H9 (cell line): Measurements from ENCODE around the gene AURKA. TPM values are rescaled to one million over a fixed set of nuclear protein-coding genes. Genes with fewer than 3 reads are reported as not detected.

ENCODE experiments used
- DNase-seq: peaks from one replicate; pipeline ENCODE4 v3.0.0-alpha.2; 2017
- H2AFZ ChIP-seq: one replicate; pipeline ENCODE4 v1.6.1; 2013; ENCODE audit warnings: mild to moderate bottlenecking, low read length, control low read depth, moderate library complexity
- H2AK5ac ChIP-seq: 2 replicates; pipeline ENCODE4 v1.6.1; 2013; ENCODE audit warnings: low read length, control low read depth, mixed read lengths; ENCODE audit not compliant: insufficient read length
- H2BK120ac ChIP-seq: one replicate; pipeline ENCODE4 v1.6.1; 2013; ENCODE audit warnings: low read depth, mild to moderate bottlenecking, low read length, control low read depth, inconsistent platforms; ENCODE audit not compliant: poor library complexity, severe bottlenecking
- H2BK12ac ChIP-seq: 2 replicates; pipeline ENCODE4 v1.6.1; 2013; ENCODE audit warnings: low read length, control low read depth, mixed read lengths, low read depth; ENCODE audit not compliant: insufficient read length
- H2BK15ac ChIP-seq: 2 replicates; pipeline ENCODE4 v1.6.1; 2013; ENCODE audit warnings: low read depth, low read length, control low read depth
- H2BK20ac ChIP-seq: one replicate; pipeline ENCODE4 v1.6.1; 2013; ENCODE audit warnings: low read depth, mild to moderate bottlenecking, low read length, control low read depth, inconsistent platforms; ENCODE audit not compliant: poor library complexity, severe bottlenecking
- H2BK5ac ChIP-seq: 2 replicates; pipeline ENCODE4 v1.6.1; 2013; ENCODE audit warnings: low read length, control low read depth, mixed read lengths; ENCODE audit not compliant: insufficient read length
- H3K14ac ChIP-seq: 2 replicates; pipeline ENCODE4 v1.6.1; 2013; ENCODE audit warnings: low read length, control low read depth; ENCODE audit not compliant: insufficient read depth
- H3K18ac ChIP-seq: 2 replicates; pipeline ENCODE4 v1.6.1; 2013; ENCODE audit warnings: low read depth, mild to moderate bottlenecking, mixed read lengths, low read length, control low read depth; ENCODE audit not compliant: insufficient read length
- H3K23ac ChIP-seq: 2 replicates; pipeline ENCODE4 v1.6.1; 2013; ENCODE audit warnings: low read length, control low read depth, mixed read lengths, low read depth; ENCODE audit not compliant: insufficient read length
- H3K23me2 ChIP-seq: 2 replicates; pipeline ENCODE4 v1.6.1; 2013; ENCODE audit warnings: low read depth, mild to moderate bottlenecking, mixed read lengths, low read length, control low read depth; ENCODE audit not compliant: insufficient read length, poor library complexity, severe bottlenecking
- H3K27ac ChIP-seq: 2 replicates; pipeline ENCODE4 v1.5.1; 2013; ENCODE audit warnings: low read length, control low read depth, mixed read lengths, low read depth; ENCODE audit not compliant: insufficient read length
- H3K27me3 ChIP-seq: 2 replicates; pipeline ENCODE4 v1.6.1; 2013; ENCODE audit warnings: low read length, control low read depth, inconsistent platforms; ENCODE audit not compliant: insufficient read depth
- H3K4ac ChIP-seq: 2 replicates; pipeline ENCODE4 v1.6.1; 2013; ENCODE audit warnings: low read depth, mild to moderate bottlenecking, control low read depth, inconsistent platforms, low read length, moderate library complexity
- H3K4me1 ChIP-seq: 2 replicates; pipeline ENCODE4 v1.6.1; 2013; ENCODE audit warnings: low read length, control low read depth, inconsistent platforms; ENCODE audit not compliant: insufficient read depth
- H3K4me2 ChIP-seq: 2 replicates; pipeline ENCODE4 v1.6.1; 2013; ENCODE audit warnings: low read length, control low read depth, mixed read lengths; ENCODE audit not compliant: insufficient read length, insufficient read depth
- H3K56ac ChIP-seq: 2 replicates; pipeline ENCODE4 v1.6.1; 2013; ENCODE audit warnings: low read depth, mild to moderate bottlenecking, mixed read lengths, low read length, control low read depth; ENCODE audit not compliant: insufficient read length
- H3K79me1 ChIP-seq: 2 replicates; pipeline ENCODE4 v1.6.1; 2013; ENCODE audit warnings: low read depth, mild to moderate bottlenecking, moderate library complexity, low read length, control low read depth, inconsistent platforms; ENCODE audit not compliant: insufficient read depth, poor library complexity, severe bottlenecking
- H3K79me2 ChIP-seq: 2 replicates; pipeline ENCODE4 v1.6.1; 2013; ENCODE audit warnings: low read length, control low read depth, inconsistent platforms; ENCODE audit not compliant: insufficient read depth
- H3K9ac ChIP-seq: 2 replicates; pipeline ENCODE4 v1.6.1; 2013; ENCODE audit warnings: low read length, control low read depth, mixed read lengths; ENCODE audit not compliant: insufficient read length; ENCODE audit errors: extremely low read depth
- H3K9me3 ChIP-seq: one replicate; pipeline ENCODE4 v1.6.1; 2013; ENCODE audit warnings: low read depth, low read length, inconsistent platforms; ENCODE audit not compliant: control insufficient read depth
- H3T11ph ChIP-seq: one replicate; pipeline ENCODE4 v1.6.1; 2013; ENCODE audit warnings: mild to moderate bottlenecking, low read length, control low read depth, inconsistent platforms
- H4K20me1 ChIP-seq: one replicate; pipeline ENCODE4 v1.6.1; 2013; ENCODE audit not compliant: control insufficient read depth, insufficient read length, insufficient read depth
- H4K5ac ChIP-seq: 2 replicates; pipeline ENCODE4 v1.6.1; 2013; ENCODE audit warnings: low read depth, mild to moderate bottlenecking, mixed read lengths, low read length, control low read depth; ENCODE audit not compliant: insufficient read length
- H4K8ac ChIP-seq: replicated peaks from 2 replicates; pipeline ENCODE4 v1.6.1; 2013; ENCODE audit warnings: low read length, control low read depth, mixed read lengths, low read depth; ENCODE audit not compliant: insufficient read length
- H4K91ac ChIP-seq: 2 replicates; pipeline ENCODE4 v1.6.1; 2013; ENCODE audit warnings: low read depth, mild to moderate bottlenecking, moderate library complexity, mixed read lengths, low read length, control low read depth; ENCODE audit not compliant: insufficient read length
- H3K27ac Mint-ChIP-seq, 3 experiments: 2 replicates in 2 of 3; 3 replicates in 1 of 3; pipeline ENCODE4 v1.8.0; 2020 to 2021; ENCODE audit warnings: mixed read lengths in 3 of 3, mild to moderate bottlenecking in 1 of 3, moderate library complexity in 1 of 3
- H3K27me3 Mint-ChIP-seq: 2 replicates; pipeline ENCODE4 v1.8.0; 2021; ENCODE audit warnings: low read depth, mild to moderate bottlenecking, moderate library complexity, mixed read lengths
- H3K36me3 Mint-ChIP-seq, 3 experiments: 2 replicates in 2 of 3; 3 replicates in 1 of 3; pipeline ENCODE4 v1.8.0; 2020 to 2021; ENCODE audit warnings: low read depth in 3 of 3, mixed read lengths in 3 of 3; ENCODE audit not compliant: insufficient read depth in 1 of 3
- H3K4me1 Mint-ChIP-seq, 2 experiments: 2 replicates each; pipeline ENCODE4 v1.8.0; 2020; ENCODE audit warnings: mixed read lengths in 2 of 2
- H3K4me3 Mint-ChIP-seq, 2 experiments: 2 replicates in 1 of 2; 3 replicates in 1 of 2; pipeline ENCODE4 v1.8.0; 2020 to 2021; ENCODE audit warnings: mild to moderate bottlenecking in 2 of 2, mixed read lengths in 2 of 2, moderate library complexity in 1 of 2
- H3K9me3 Mint-ChIP-seq, 2 experiments: 2 replicates in 1 of 2; 3 replicates in 1 of 2; pipeline ENCODE4 v1.8.0; 2020; ENCODE audit warnings: mild to moderate bottlenecking in 2 of 2, mixed read lengths in 2 of 2, moderate library complexity in 1 of 2
- CTCF ChIP-seq: fragments of 200-600 bp; sonication (generic); conservative IDR thresholded peaks from 3 replicates; pipeline ENCODE4 v1.8.0; 2021; ENCODE audit warnings: antibody characterized with exemption, mild to moderate bottlenecking
- WGBS: extraction: QIAGEN DNeasy Blood & Tissue Kit; methylation state at CpG from one replicate; pipeline ENCODE4 v1.1.7; 2013; ENCODE audit warnings: missing lambda C conversion rate, low lambda C conversion rate, mixed read lengths; ENCODE audit not compliant: insufficient read length; ENCODE audit errors: extremely low coverage; 5-methylcytosine and 5-hydroxymethylcytosine counted together
- total RNA-seq: library from RNA; stranded (reverse); gene quantifications from 2 replicates; pipeline ENCODE4 v1.2.1, GENCODE V29; 2021

Gene AURKA
- total RNA-seq, 1 experiment from 2014 or later, result 86.8 TPM

GRCh38 chr20:56440346-56441007, 48.5 kb upstream of the AURKA start:
- no peak overlapping the region for H2BK12ac ChIP-seq
- no peak for TF ChIP-seq CTCF
- H3K79me1 ChIP-seq, result no peaks in the 10 kb centered on the region
- no peaks in the 10 kb centered on the region for H3K23me2 ChIP-seq
- H3K27ac Mint-ChIP-seq, result no peak overlapping the region
- H2BK5ac ChIP-seq, result no peak overlapping the region
- WGBS, result no CpG with 5 or more reads among the region's 4 CpGs
- no peak overlapping the region for H3K4ac ChIP-seq
- H3K9ac ChIP-seq, result no peak overlapping the region
- H3K4me2 ChIP-seq, result no peak overlapping the region
- no peak overlapping the region for H2BK20ac ChIP-seq
- H3K4me1 Mint-ChIP-seq, result no peaks in the 10 kb centered on the region; a peak in 1 of 4 replicates
- no peak overlapping the region for H2AFZ ChIP-seq
- H2BK120ac ChIP-seq, result no peak overlapping the region
- no peak overlapping the region for H4K5ac ChIP-seq
- no peak overlapping the region for H3K14ac ChIP-seq
- H3T11ph ChIP-seq, result no peak overlapping the region
- H3K27me3 Mint-ChIP-seq, result peaks cover 21% of the 10 kb centered on the region
- H3K4me3 Mint-ChIP-seq, result no peak overlapping the region
- H3K4me1 ChIP-seq, result no peaks in the 10 kb centered on the region
- no peak overlapping the region for H4K8ac ChIP-seq
- no peak overlapping the region for H3K56ac ChIP-seq
- H4K20me1 ChIP-seq, result no peaks in the 10 kb centered on the region
- H3K27ac ChIP-seq, result no peak overlapping the region
- no peak for DNase-seq
- no peaks in the 10 kb centered on the region for H3K9me3 Mint-ChIP-seq
- no peak overlapping the region for H2AK5ac ChIP-seq
- no peaks in the 10 kb centered on the region for H3K36me3 Mint-ChIP-seq
- H3K27me3 ChIP-seq, result no peaks in the 10 kb centered on the region
- H4K91ac ChIP-seq, result no peak overlapping the region
- no peak overlapping the region for H3K18ac ChIP-seq
- no peaks in the 10 kb centered on the region for H3K9me3 ChIP-seq
- H3K79me2 ChIP-seq, result no peaks in the 10 kb centered on the region
- H2BK15ac ChIP-seq, result no peak overlapping the region
- no peak overlapping the region for H3K23ac ChIP-seq
